GM18873 (cell line): ENCODE data around the gene SLC24A4.

ENCODE experiments used
- ATAC-seq: cut with Tn5 transposase; IDR thresholded peaks from one replicate; pipeline ENCODE4 v1.9.1; 2021; ENCODE audit warnings: mild to moderate bottlenecking, moderate library complexity, moderate number of reproducible peaks; ENCODE audit not compliant: unreplicated experiment, low FRiP score

Gene SLC24A4

GRCh38 chr14:92323011-92323915 lies at the start of gene SLC24A4:
TSS of gene SLC24A4 (plus strand) at chr14:92323165. CDS start at chr14:92323831, 666 bp downstream.
- ATAC-seq = no peak

- no peak for ATAC-seq
These were observed 49.8 kb upstream of the SLC24A4 start for GRCh38 chr14:92273166-92273565.

DNA sequence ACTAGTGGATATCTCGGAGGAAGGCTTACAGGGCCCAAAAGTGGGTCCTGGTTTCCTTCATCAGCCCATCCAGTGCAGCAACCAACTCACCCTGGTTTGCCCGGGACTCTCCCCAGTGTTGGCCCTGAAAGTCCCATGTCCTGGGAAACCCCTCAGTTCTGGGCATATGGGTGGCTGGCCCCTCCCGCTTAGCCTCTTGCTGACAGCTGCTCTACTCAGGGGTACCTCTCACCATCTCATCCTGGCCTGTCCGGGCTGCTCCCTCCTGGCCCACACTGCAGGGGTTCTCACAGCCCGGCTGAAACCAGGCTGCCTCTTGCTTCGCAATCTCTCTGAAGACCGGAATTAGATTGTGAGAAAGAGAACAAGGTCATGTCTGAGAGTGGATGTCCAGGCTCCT lies 48.9 kb upstream of the SLC24A4 start:
- ATAC-seq = no peak

DNA sequence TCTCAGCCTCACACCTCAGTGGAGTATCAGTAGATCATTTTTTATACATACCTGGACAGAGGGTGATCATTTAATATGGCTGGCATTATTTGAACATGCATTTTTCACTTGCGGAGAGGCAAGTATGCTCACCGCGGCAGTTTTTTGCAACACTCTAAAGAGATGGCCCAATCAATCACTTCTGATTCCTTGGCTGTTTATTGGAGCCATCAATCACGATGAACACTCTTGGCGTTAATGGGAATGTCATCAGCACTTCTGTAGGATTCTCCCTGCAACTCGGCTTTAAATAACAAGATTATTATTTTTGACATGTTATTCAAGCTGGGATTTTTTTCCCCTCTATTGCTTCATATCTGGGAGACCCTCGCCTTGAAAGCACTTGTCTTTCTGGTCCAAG lies 46.9 kb upstream of the SLC24A4 start:
- ATAC-seq = no peak

GRCh38 chr14:92277031-92277430 lies 45.9 kb upstream of the SLC24A4 start:
- no peak for ATAC-seq

- no peak for ATAC-seq
These were observed 42.3 kb upstream of the SLC24A4 start for GRCh38 chr14:92280554-92281262.

- no peak for ATAC-seq
These were observed 40.3 kb upstream of the SLC24A4 start for GRCh38 chr14:92282669-92283068.

DNA sequence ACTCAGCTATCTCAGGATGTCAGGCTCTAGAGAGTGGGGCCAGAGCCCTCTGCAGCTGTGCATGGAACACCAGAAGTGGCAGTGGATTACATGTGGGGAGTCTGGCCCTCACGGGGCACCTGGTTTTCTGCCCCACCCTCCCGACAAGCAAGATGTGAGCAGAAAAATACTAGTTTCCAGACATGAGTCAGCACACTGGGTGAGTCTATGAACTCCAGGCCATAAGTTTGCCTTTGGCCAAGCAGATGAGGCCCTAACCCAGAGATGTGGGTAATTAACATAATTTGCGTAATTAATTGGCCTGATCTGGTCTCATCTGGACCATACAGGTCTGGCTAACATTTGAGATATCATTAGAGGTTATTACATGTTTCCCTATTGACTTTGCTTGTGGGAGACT lies 37.7 kb upstream of the SLC24A4 start:
- ATAC-seq = no peak

GRCh38 chr14:92287987-92288386 lies 35.0 kb upstream of the SLC24A4 start:
- no peak for ATAC-seq

- no peak for ATAC-seq
These were observed 33.8 kb upstream of the SLC24A4 start for GRCh38 chr14:92288994-92289660.

DNA sequence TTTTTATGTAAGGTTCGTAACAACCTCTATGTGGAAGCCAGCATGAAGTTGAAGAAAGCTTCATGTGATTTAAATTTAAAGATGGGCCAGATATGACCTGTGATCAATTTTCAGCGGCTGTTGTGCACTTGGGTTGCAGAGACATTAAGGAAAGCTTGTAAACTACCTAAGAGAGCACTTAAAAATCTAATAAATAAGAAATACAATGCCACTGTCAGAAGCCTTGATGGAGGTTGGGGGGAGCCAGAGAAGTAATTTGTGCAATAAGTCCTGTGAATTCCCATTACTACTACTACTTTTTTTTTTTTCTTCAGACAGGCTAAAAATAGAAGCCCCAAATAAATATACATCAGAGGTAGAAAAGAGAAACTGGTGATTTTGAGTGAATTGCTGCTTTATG lies 30.3 kb upstream of the SLC24A4 start:
- no peak for ATAC-seq

- ATAC-seq = no peak
These were observed 28.5 kb upstream of the SLC24A4 start for GRCh38 chr14:92294506-92294905.

DNA sequence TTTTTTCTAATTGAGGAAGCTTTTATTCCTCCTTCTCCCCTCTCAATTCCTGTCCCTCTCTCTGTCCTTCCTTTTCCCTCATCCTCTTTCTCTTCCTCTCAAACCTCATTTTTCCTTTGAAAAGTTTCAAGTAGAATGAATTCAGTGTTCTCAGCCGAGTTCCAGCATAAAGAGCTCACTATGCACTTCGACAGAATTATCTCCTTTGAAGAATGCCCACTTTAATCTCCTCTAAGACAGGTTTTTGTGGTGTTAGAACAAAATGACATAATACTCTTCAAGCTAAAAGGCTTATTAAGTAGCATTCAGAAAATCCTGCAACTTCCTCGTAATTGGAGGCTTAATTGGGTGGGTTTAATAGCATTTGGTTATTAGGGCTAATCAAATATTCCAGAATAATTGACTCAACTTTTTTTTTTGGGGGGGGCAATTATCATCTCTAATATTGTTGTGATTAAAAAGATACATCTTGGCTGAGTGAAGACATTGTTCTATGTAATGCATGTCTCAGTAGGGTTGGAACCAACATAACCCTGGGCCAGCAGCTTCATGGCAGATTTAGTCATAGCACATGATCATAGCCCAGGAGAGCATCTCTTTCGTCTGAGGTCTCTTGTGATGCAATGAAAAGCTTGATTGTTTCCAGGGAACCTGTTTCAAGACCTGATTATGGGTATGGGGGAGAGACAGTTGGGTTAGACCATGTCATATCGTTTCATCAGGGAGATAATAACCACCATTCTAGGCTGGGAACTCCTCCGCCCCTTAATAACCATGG lies 25.0 kb upstream of the SLC24A4 start:
- no peak for ATAC-seq

DNA sequence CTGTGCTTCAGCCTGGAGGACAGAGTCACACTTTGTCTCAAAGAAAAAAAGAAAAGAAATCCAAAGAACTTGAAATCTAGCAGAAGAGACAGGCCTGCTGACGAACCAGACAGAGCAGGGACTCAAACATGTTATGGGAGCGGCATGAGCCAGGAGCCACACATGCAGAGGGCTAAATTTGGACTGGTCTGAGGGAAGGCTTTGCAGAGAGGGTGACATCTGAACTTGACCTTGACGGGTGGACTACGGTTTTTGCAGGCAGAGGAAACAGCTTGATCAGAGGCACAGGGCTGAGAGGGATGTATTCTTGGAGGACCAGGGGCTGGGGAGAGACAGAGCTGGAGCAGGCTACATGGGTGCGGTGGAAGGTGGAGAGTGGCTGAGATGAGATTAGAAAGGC lies 20.5 kb upstream of the SLC24A4 start:
- no peak for ATAC-seq

DNA sequence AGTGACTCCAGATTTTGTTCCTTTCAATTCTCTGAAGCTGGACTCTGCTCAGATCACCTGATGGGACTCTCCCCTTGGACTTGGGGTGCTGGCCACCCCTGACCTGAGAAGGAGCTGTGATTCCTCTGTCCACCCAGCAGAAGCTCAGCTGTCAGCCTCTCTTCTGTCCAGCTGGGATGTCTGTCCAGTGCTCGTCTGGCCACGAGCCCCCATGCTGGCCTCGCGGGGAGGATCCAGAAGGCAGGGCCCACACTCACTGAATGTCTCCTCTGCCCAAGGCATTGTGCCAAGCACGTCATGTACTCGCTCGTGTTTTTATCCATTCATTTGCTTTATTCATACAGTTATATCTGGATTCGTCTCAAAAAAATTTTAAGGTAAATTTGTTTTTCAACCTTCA lies 14.2 kb upstream of the SLC24A4 start:
- ATAC-seq = no peak

- ATAC-seq = no peak
These were observed 12.9 kb upstream of the SLC24A4 start for GRCh38 chr14:92309968-92310530.

GRCh38 chr14:92310776-92311375 lies 12.1 kb upstream of the SLC24A4 start:
- no peak for ATAC-seq

- ATAC-seq = no peak
These were observed 8.8 kb upstream of the SLC24A4 start for GRCh38 chr14:92314182-92314581.

GRCh38 chr14:92315050-92315805 lies 7.7 kb upstream of the SLC24A4 start:
- ATAC-seq = no peak
